ENCODE measurements around the gene GRAP2.
A peak's percentile ranks its signal among the peaks of the same experiment; 100 is the strongest.

The GRAP2 gene

GRCh38 chr22:40001800-40002577 lies 101.1 kb downstream of the GRAP2 start:
- H3K4me3 Mint-ChIP-seq, result no peak overlapping the region
- no peak for DNase-seq
- H3K27me3 Mint-ChIP-seq, result peaks cover 9% of the 10 kb centered on the region
- H3K4me1 Mint-ChIP-seq (ENCODE audit: low read depth), result no peaks in the 10 kb centered on the region
- H3K36me3 Mint-ChIP-seq (ENCODE audit: low read depth), result no peaks in the 10 kb centered on the region
- no peaks in the 10 kb centered on the region for H3K9me3 Mint-ChIP-seq
- H3K27ac Mint-ChIP-seq, result no peak overlapping the region

GRCh38 chr22:40002935-40003715 lies 102.2 kb downstream of the GRAP2 start:
- Mint-ChIP-seq H3K27me3 (peaks cover 8% of the 10 kb centered on the region), H3K9me3 (no peaks in the 10 kb centered on the region), H3K4me3 (no peak overlapping the region), H3K4me1 (ENCODE audit: low read depth) (no peaks in the 10 kb centered on the region), H3K27ac (no peak overlapping the region), H3K36me3 (ENCODE audit: low read depth) (no peaks in the 10 kb centered on the region)
- no peak for DNase-seq

GRCh38 chr22:40004836-40005235 lies 104.0 kb downstream of the GRAP2 start:
- no peaks in the 10 kb centered on the region for H3K36me3 Mint-ChIP-seq (ENCODE audit: low read depth)
- DNase-seq, result no peak
- H3K4me3 Mint-ChIP-seq, result no peak overlapping the region
- peaks cover 7% of the 10 kb centered on the region for H3K4me1 Mint-ChIP-seq (ENCODE audit: low read depth)
- H3K9me3 Mint-ChIP-seq, result no peaks in the 10 kb centered on the region
- H3K27me3 Mint-ChIP-seq, result peaks cover 23% of the 10 kb centered on the region
- no peak overlapping the region for H3K27ac Mint-ChIP-seq

- no peaks in the 10 kb centered on the region for H3K9me3 Mint-ChIP-seq
- H3K36me3 Mint-ChIP-seq (ENCODE audit: low read depth), result no peaks in the 10 kb centered on the region
- H3K4me1 Mint-ChIP-seq (ENCODE audit: low read depth), result peaks cover 12% of the 10 kb centered on the region
- no peak overlapping the region for H3K27ac Mint-ChIP-seq
- H3K4me3 Mint-ChIP-seq, result no peak overlapping the region
- no peak for DNase-seq
- H3K27me3 Mint-ChIP-seq, result peaks cover 23% of the 10 kb centered on the region
Observed at GRCh38 chr22:40006641-40007040, 105.8 kb downstream of the GRAP2 start.

GRCh38 chr22:40007853-40008710 lies 107.2 kb downstream of the GRAP2 start:
- peaks cover 23% of the 10 kb centered on the region for H3K27me3 Mint-ChIP-seq
- peaks cover 12% of the 10 kb centered on the region for H3K4me1 Mint-ChIP-seq (ENCODE audit: low read depth)
- H3K9me3 Mint-ChIP-seq, result no peaks in the 10 kb centered on the region
- DNase-seq, result no peak
- no peaks in the 10 kb centered on the region for H3K36me3 Mint-ChIP-seq (ENCODE audit: low read depth)
- H3K27ac Mint-ChIP-seq, result no peak overlapping the region
- H3K4me3 Mint-ChIP-seq, result no peak overlapping the region

GRCh38 chr22:40008726-40009291 lies 107.9 kb downstream of the GRAP2 start:
- Mint-ChIP-seq H3K4me3 (no peak overlapping the region), H3K4me1 (ENCODE audit: low read depth) (peaks cover 12% of the 10 kb centered on the region), H3K9me3 (no peaks in the 10 kb centered on the region), H3K27ac (no peak overlapping the region), H3K27me3 (peaks cover 23% of the 10 kb centered on the region), H3K36me3 (ENCODE audit: low read depth) (no peaks in the 10 kb centered on the region)
- no peak for DNase-seq

- H3K27me3 Mint-ChIP-seq, result peaks cover 23% of the 10 kb centered on the region
- H3K36me3 Mint-ChIP-seq (ENCODE audit: low read depth), result no peaks in the 10 kb centered on the region
- no peaks in the 10 kb centered on the region for H3K9me3 Mint-ChIP-seq
- H3K27ac Mint-ChIP-seq, result peak overlapping the region; percentile 55
- peaks cover 12% of the 10 kb centered on the region for H3K4me1 Mint-ChIP-seq (ENCODE audit: low read depth)
- peak overlapping the region; percentile 51 for H3K4me3 Mint-ChIP-seq
- DNase-seq, result no peak
Observed at GRCh38 chr22:40009292-40009774, 108.4 kb downstream of the GRAP2 start.

GRCh38 chr22:40009951-40010671 lies 109.2 kb downstream of the GRAP2 start:
- peak overlapping the region; percentile 55 for H3K27ac Mint-ChIP-seq
- no peaks in the 10 kb centered on the region for H3K36me3 Mint-ChIP-seq (ENCODE audit: low read depth)
- peaks cover 23% of the 10 kb centered on the region for H3K27me3 Mint-ChIP-seq
- H3K9me3 Mint-ChIP-seq, result no peaks in the 10 kb centered on the region
- peak overlapping the region; percentile 51 for H3K4me3 Mint-ChIP-seq
- H3K4me1 Mint-ChIP-seq (ENCODE audit: low read depth), result peaks cover 12% of the 10 kb centered on the region
- peak; percentile 51 for DNase-seq

- DNase-seq, result no peak
- Mint-ChIP-seq H3K36me3 (ENCODE audit: low read depth) (no peaks in the 10 kb centered on the region), H3K27ac (no peak overlapping the region), H3K9me3 (no peaks in the 10 kb centered on the region), H3K27me3 (peaks cover 23% of the 10 kb centered on the region), H3K4me1 (ENCODE audit: low read depth) (peaks cover 12% of the 10 kb centered on the region), H3K4me3 (no peak overlapping the region)
Observed at GRCh38 chr22:40010746-40011145, 109.9 kb downstream of the GRAP2 start.

- peaks cover 1% of the 10 kb centered on the region for H3K27me3 Mint-ChIP-seq
- H3K9me3 Mint-ChIP-seq, result no peaks in the 10 kb centered on the region
- peaks cover 6% of the 10 kb centered on the region for H3K4me1 Mint-ChIP-seq (ENCODE audit: low read depth)
- no peak for DNase-seq
- no peaks in the 10 kb centered on the region for H3K36me3 Mint-ChIP-seq (ENCODE audit: low read depth)
- no peak overlapping the region for H3K4me3 Mint-ChIP-seq
- H3K27ac Mint-ChIP-seq, result no peak overlapping the region
Observed at GRCh38 chr22:40014667-40015248, 113.9 kb downstream of the GRAP2 start.

- no peaks in the 10 kb centered on the region for H3K36me3 Mint-ChIP-seq (ENCODE audit: low read depth)
- no peaks in the 10 kb centered on the region for H3K27me3 Mint-ChIP-seq
- no peaks in the 10 kb centered on the region for H3K4me1 Mint-ChIP-seq (ENCODE audit: low read depth)
- H3K4me3 Mint-ChIP-seq, result no peak overlapping the region
- no peak for DNase-seq
- no peak overlapping the region for H3K27ac Mint-ChIP-seq
- no peaks in the 10 kb centered on the region for H3K9me3 Mint-ChIP-seq
Observed at GRCh38 chr22:40015358-40015976, 114.6 kb downstream of the GRAP2 start.

- Mint-ChIP-seq H3K4me1 (ENCODE audit: low read depth) (no peaks in the 10 kb centered on the region), H3K27ac (no peak overlapping the region), H3K27me3 (no peaks in the 10 kb centered on the region), H3K4me3 (no peak overlapping the region), H3K9me3 (no peaks in the 10 kb centered on the region), H3K36me3 (ENCODE audit: low read depth) (no peaks in the 10 kb centered on the region)
- no peak for DNase-seq
Observed at GRCh38 chr22:40018051-40018450, 117.2 kb downstream of the GRAP2 start.

- DNase-seq, result no peak
- Mint-ChIP-seq H3K27me3 (no peaks in the 10 kb centered on the region), H3K9me3 (no peaks in the 10 kb centered on the region), H3K36me3 (ENCODE audit: low read depth) (no peaks in the 10 kb centered on the region), H3K4me3 (no peak overlapping the region), H3K27ac (no peak overlapping the region), H3K4me1 (ENCODE audit: low read depth) (no peaks in the 10 kb centered on the region)
Observed at GRCh38 chr22:40019100-40019499, 118.2 kb downstream of the GRAP2 start.

Measured in activated T-cell treated with anti-CD3 and anti-CD28 coated beads, Interleukin-2, amount 50 U/mL, for 24 hours (primary cell).